GM19193 (cell line): ENCODE data around the gene PTPRM.

Source experiments
- POLR2A ChIP-seq: IDR thresholded peaks from 4 replicates; pipeline ENCODE4 v1.6.1; 2011; ENCODE audit not compliant: insufficient read depth, insufficient read length; ENCODE audit errors: extremely low read depth

The PTPRM gene

DNA sequence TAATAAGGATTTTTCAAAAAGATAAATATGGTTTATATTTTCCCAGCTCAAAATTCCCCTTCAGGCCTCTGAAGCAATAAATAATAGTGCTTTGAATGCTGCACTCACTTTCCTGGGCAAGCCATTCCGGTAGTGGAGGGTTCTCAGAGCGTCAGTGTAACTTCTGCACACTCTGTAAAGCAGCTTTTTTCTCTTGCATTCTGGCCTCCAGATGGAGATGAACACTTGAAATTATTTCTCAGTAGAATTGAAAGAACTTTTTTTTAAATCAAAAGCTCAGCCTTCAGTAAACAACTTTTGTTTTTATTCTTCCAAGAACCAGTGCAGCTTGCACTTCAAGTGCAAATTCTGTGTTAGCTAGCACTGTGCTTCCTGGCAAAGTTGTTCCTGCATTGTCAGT is 761.0 kb downstream of the PTPRM start:
- no peak for TF ChIP-seq POLR2A

DNA sequence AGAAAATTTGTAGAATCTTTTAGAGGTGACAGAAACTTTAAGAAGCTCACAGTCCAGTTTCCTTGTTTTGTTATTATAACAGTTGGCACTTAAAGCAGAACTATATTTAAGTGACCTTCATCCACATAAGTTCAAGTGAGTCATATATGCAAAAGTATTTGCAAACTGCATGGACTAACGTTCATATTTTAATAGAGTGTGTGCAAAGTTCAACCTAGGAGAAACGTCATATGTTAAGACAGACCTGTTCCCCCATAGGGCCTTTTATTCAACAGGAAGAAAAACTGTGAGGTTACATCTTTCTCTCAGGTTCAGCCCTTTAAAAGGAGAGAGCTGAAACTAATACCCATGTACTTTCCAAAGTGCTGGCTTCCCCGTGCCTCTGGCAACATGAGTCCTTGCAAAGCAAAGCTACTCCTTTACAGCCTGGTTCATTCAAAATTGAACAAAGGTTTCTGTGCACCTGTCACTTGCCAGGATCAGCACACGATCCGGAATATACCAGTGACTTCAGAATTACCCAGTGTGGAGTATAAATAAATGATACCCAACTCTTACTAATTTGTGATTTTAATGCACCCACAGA is 762.2 kb downstream of the PTPRM start:
- TF ChIP-seq POLR2A = no peak

DNA sequence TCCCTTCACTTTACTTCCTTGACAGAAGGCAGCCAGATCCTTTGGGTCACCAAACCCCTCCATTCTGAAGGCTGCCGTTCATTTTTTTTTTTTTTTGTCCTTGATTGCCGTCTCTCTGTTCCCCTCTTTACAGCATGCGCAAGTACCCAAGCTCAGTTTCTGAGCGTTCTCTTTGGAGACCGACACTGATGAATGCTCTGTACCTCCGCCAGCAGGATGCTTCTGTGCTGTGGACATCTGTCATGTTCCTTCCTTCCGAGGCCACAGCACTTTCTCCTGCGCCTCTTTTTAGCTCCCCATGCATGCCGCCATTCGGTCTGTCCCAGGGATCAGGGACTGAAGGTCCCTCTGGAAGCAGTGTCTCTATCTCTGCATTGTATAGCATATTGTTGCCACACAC is 763.5 kb downstream of the PTPRM start:
- no peak for TF ChIP-seq POLR2A

DNA sequence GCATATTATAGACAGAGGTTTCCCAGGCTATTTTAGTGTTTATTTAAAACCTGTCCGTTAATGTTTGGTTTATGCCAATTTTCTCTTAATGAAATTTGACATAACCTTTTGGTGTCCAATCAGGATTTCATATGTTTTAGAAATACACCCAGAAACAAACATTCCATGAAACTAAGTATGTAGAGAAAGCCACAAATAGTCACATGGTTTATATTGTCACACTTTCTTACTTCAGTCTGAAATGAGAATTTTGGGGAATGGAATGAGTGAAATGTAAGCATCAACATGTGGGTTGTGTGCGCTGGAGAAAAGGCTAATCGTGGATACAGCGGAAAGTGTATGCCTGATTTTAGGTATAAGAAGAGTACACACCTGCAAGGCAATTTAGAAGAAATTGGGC is 765.2 kb downstream of the PTPRM start:
- no peak for TF ChIP-seq POLR2A

DNA sequence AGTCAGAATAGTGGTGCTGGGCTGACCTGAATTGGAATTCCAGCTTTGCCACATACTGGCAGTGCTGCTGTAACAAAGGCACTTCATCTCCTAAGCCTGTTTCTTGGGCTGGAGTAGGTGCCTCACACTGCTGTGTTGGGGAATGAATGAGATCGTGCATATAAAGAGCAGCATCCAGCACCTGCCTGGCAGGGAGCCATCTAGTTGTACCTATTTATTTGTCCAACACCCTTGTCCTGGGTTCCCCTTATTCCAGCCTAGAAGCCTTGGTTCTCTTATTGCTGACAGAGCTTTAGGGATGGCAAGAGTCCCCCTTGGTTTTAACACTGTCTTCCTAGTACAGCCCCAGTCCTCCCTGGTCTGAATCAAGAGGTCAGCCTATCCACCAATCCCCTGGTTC is 766.8 kb downstream of the PTPRM start:
- TF ChIP-seq POLR2A = no peak

DNA sequence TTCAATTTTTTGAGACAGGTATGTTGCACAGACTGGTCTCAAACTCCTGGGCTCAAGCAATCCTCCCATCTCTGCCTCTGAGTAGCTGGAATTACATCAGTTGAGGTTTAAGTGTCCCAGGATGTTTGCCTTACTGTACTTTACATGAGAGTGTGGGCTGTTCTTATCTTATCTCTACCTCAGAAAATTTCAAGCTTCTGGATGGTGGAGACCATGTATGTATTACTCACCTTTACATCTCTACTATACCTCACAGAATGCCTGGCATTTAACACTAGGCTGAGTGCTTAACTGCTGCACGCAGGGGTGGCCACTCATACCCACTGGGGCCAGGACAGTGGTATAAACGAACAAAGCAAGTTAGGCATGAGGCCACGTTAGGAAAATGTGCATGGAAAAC is 770.1 kb downstream of the PTPRM start:
- TF ChIP-seq POLR2A = no peak

DNA sequence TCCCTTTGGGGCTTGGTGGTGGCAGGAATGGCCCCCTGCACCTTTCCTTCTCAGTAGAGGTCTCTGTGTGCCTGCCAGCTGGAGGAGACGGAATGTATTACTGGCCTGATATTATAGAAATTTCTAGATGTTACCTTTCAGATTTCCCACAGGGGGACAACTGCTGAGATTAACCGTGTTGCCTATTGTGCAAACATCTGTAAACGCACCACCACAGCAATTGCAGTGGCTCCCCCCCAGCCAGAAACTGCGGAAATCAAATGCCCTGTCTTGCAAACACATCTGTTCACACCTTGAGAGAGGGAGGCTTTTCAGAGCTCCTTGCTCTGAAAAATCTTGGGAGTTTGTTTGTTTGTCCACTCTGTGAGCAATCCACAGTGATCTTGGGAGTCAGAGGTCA is 772.1 kb downstream of the PTPRM start:
- TF ChIP-seq POLR2A = no peak

DNA sequence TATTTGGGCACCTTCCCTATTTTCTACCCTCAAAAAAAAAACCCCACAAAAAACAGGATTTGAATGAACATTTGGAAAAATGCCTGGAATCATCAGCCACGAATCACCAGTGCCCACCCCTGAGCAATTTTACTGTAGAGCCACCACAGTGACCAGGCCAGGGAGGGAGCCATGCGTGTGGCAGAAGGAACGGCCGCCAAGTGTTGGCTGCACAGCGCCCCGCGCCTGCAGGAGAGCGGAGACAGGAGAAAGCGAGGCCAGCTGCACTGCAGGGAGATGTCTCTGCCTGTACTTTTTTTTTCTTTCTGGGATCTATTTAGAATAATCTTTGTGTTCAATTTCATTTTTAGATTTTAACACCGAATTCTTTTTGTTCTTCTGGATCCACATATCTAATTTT is 772.8 kb downstream of the PTPRM start:
- TF ChIP-seq POLR2A = no peak

DNA sequence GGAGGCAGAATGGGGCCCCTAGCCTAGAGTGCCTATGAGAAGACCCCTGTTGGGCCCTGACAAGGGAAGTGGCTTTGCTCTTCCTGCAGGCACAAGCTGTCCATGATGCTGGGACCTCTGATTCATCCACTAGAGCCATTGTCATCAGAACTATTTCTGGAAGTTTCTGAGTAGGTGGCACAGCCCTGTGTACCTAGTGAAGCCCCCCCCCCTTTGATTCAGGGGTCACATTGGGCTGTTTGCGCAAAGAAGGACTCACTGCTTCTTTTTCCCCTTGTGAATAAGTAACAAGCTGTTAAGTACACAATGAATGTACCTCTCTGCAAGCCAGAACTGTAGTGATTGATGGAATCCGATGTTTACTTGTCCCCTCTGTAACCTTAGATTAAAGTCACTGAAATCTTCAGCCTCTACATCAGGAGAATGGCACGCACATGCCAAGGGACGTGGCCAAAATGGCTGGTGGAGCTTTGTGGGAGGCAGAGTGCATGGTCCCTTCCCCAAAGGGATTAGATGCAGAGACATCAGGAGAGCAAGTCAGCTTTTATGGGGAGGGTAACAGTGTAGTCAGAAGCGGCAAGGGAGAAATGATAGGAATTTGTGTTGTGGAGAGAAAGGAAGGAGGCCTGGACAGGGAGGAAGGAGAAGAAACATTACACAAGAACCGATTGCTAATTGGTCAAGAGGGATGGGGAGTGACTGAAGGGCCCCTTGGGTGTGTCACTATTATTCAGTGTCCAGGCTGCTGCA is 774.5 kb downstream of the PTPRM start:
- no peak for TF ChIP-seq POLR2A

DNA sequence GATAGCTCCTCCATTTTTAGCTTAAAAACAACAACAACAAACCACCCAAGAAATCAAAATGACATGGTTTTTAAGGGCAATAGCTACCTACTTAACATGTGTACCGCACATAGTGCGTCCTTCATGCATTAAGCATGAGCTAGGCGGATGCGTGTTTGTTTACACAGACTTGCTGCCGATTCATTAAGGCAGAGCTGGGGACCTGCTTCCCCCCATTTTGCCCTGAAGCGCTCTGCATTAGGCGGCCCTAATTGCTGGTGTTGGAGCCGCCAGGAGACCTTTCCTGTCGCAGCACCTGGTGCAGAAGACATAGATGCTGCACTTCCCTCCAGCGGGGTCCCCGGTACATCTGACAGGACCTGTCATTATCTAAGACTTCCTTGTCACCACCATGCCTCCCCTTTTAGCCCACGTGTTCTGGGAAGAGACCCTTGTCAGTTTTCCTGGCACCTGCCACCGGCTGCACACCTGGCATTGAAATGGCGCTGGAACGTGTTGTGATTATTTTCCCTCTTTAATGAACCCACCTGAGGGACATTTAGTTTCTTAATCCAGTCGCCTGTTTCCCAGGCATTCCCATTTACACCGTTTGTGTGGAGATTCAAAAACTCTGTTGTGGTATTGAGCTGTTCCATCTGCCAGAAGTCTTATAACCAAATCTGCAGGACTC is 781.1 kb downstream of the PTPRM start:
- no peak for TF ChIP-seq POLR2A

DNA sequence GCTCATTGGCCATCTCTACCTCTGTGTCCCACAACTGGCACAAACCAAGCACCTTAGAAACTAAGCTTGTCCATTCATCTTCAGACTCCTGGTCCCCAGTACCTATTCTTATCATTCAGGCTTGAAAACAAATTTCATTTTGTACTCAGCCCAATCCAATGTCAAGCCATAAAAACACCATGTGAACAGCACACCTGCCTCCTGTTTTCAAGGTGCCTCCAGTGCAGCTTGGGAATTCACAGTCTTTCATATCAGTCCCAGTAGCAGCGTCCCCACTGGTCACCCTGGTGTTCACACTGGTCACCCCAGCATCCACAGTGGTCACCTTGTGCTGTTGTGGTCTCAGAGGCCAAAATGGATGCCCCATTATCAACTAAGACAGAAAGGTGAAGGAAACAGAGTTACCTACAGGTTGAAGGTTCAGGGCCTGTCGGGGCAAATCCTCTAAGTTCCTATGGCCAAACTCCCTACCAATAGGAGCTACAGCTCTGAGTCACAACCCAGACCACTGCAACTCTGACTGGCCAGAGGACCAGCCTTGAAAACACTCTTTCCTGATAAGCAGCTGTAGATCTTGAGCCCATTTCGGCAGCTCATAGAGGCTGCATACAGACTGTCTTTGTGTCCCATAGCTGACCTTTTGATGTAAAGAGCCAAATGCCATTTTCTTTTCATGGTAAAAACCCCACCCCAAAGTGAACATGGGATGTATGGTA is 782.6 kb downstream of the PTPRM start:
- no peak for TF ChIP-seq POLR2A

DNA sequence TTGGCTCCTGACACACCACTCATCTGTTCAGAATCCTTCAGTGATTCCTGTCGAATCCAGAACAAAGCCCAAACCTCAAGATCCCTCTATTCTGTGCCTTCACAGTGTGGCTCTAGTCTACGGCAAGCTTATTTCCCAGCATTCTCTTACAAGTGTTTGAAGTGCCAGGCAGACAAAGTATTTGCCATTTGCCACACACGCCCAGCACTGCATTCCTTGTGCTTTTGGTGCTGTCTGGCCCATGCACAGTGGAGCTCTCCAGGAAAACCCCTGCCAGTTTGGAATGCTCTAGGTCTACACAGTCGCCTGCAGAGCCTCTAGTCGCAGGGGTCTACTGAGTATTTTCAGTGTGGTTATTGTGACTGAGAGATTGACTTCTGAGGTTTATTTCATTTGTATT is 783.5 kb downstream of the PTPRM start:
- TF ChIP-seq POLR2A = no peak

DNA sequence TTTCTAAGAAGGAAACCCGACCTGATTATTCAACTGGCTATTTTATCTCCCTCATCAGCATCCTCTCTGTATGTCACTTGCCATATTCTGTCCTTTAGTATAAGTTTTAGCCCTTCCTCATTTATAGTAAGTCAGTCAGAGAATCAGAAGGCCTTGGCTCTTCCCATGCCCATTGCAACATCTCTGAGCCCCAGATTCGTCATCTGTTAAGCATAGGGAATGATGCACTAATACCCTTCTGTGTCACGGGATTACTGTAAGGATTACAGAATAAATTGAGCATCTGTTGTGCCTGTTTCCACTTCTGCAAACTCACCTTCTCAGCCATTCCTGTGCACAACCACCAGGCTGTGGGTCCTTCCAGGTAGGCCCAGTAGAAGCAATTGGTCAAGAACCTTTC is 784.0 kb downstream of the PTPRM start:
- no peak for TF ChIP-seq POLR2A

DNA sequence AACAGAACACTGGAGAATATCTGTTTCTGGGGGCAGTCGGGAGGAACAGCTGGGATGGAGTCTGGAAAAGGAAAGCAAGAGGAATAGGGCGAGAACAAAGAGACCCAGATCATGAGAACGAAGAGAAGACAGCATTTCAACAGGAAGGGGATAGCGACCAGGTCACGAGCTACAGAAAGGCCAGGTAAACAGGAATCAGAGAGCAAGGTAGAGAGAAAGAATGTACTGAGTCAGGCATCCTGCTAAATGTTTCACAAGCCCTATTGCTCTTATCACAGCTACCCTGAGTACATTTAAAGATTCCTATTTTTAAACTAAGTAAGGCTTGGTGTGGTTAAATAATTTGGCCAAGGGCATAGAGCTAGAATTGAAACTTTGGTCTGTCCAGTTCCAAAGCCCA is 787.2 kb downstream of the PTPRM start:
- TF ChIP-seq POLR2A = no peak

DNA sequence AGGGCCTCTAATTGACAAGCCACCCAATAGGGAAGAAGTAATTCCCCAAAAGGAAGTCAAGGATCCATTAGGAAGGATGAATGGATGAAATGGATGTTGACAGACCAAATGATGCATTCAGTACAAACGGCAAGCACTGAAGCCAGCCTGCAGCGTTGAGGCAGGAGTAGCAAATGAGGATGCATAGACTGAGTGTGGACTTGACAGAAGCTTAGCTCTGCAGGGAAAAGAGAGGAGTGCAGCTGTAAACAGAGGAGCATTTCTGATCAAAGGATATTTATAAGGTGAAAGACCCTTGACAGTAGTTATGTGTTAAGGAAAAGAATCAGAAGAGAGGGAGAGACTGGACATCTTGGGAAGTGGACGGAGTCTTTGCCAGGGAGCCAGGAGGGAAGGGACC is 788.9 kb downstream of the PTPRM start:
- no peak for TF ChIP-seq POLR2A
